Panc1 (cell line): ENCODE data around the gene TANC1.

Experiments used
- CTCF ChIP-seq: fragments of 450-650 bp; IDR thresholded peaks from 2 replicates; pipeline ENCODE4 v1.5.1; 2017; ENCODE audit warnings: mild to moderate bottlenecking
- POLR2AphosphoS5 ChIP-seq: IDR thresholded peaks from 2 replicates; pipeline ENCODE4 v1.6.1; 2012; ENCODE audit warnings: mild to moderate bottlenecking, low read depth, low read length, moderate library complexity
- REST ChIP-seq, 2 experiments: IDR thresholded peaks; 2 replicates each; pipeline ENCODE4 v1.6.1; 2011 to 2012; ENCODE audit warnings: low read depth in 2 of 2, control low read depth in 1 of 2, low read length in 1 of 2, mild to moderate bottlenecking in 1 of 2, moderate library complexity in 1 of 2; ENCODE audit not compliant: insufficient read depth in 1 of 2
- SIN3A ChIP-seq: IDR thresholded peaks from 2 replicates; pipeline ENCODE4 v1.6.1; 2012; ENCODE audit warnings: low read depth, mild to moderate bottlenecking, low read length, moderate library complexity, borderline replicate concordance; ENCODE audit not compliant: insufficient read depth

GRCh38 chr2:159150280-159150746, 181.9 kb downstream of the TANC1 start:
- TF ChIP-seq CTCF, result no peak
- TF ChIP-seq SIN3A, result no peak
- TF ChIP-seq POLR2AphosphoS5, result no peak
- no peak for TF ChIP-seq REST (IDR thresholded peaks at IDR 0.05; ENCODE audit: insufficient read depth in 1 of 2, low read depth in 2 of 2, low read length in 1 of 2)
